ENCODE data around the gene NEK8. TPM values are rescaled to one million over a fixed set of nuclear protein-coding genes. Genes with fewer than 3 reads are reported as not detected.

The NEK8 gene
- 3.1 TPM for total RNA-seq

DNA sequence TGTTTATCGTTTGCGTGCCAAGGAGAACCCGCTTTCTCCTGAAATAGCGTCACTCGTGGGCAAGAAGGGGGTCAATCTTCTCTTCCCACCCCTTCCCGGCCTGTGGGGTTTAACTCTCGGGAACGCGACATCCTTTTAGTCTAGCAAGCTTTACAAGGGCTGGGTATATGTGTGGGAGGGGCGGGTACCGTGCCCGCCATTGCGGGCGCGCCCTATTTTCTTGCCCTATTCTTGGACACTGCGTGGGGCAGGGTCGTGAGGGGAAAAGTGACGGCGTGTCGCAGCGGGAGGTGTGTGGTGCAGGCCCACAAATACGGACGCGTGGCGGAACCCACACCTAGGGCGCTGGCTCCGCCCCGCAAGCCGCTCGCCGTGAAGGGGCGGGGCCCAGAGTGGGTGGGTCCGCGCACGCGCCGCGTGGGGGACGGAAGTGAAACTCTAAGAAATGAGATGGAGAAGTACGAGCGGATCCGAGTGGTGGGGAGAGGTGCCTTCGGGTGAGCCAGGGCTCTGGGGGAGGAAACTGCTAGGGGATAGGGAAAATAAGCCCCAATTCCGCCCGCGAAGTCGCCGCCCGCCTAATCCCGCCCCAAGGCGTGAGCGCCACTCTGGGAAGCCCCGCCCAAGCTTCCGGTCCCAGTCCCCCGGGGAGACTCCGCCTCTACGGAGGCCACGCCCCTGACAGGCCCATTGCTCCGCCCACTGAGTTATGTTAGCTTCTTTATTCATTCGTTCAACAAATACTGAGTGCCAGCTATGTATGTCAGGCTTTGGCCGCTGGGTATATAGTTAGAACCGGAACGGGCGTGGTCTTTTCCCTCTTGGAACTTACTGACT is at the start of gene NEK8:
Gene NEK8, plus strand, starts transcription at position 425 of the 837 bp plus-strand sequence. Its CDS starts 26 bp downstream, at position 451.

DNA sequence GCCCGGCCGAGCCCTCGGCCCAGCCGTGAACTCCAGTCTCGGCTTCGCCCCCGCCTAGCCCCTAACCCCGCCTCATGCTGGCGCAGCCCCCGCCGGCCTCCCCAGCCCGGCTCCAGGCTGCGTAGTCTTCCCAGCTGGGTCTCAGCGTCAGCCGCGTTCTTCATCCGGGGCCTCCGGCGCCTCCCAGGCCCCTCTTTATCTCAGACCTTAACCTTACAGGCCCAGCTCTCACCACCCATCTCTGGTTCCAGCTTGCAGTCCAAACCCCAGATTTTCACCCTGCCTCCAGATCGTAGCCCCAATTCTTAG is 16.9 kb upstream of the NEK8 start, which contains the start of gene PROCA1:
Gene PROCA1, minus strand, starts transcription at position 166 of the 309 bp plus-strand sequence. CDS start 228 bp downstream, outside the sequence.

DNA sequence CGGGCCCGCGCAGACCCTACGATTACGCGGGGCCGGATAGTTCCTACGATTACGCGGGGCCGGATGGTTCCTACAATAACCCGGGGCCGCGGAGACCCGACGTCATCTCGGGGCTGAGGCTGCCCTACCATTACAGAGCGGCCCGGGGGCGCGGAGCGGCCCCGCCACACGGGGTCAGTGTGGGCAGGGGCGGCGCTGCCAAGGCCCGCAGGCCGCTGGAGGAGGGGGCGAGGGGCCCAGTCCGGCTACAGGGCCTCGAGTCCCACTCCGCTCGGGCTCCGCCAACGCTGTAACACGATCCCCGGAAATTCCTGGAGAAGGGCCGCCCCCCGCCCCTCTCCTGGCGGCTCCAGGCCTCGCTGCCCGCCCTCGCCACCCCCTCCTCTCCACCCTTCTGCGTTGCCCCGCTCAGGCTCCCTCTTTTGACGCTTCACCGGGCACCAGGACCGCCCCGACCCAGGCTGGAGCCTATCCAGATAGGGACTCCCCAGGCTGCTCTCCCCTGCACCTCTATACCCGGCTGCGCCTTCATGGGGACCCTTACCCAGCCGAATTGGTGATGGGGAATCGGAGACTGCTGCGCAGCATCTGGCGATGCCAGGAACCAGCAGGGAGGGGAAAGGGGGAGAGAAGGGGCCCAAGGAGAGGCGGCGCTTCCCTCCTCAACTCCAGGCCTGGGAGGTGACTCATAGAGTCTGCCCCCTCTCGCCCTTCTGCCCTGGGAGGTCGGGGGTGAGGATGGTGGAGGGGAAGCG is 10.8 kb upstream of the NEK8 start, which contains the start of gene RAB34:
Gene RAB34, minus strand, starts transcription at position 291 of the 755 bp plus-strand sequence. CDS start 602 bp downstream, outside the sequence.

DNA sequence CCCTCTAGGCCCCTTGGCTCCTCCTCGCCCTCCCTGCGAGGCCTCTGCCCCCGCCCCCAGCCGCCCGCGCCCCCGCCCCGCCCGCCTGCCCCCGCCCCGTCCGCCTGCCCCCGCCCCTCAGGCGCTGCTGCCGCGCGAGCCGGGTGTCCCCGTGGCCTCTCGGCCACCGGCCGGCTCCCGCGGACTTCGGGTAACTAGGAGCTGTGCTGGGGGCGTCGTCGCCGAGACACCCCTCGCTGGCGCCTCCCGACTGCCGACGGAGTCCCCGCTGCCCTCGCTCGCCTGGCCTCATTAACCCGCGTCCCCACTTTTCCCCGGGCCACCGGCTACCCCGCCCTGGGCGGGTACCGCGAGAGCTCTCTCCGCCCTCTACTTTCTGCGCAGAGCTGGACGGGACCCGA is 2.4 kb upstream of the NEK8 start, which contains the start of gene TLCD1:
Gene TLCD1, minus strand, starts transcription at position 8 of the 401 bp plus-strand sequence. CDS start 136 bp downstream, outside the sequence.

DNA sequence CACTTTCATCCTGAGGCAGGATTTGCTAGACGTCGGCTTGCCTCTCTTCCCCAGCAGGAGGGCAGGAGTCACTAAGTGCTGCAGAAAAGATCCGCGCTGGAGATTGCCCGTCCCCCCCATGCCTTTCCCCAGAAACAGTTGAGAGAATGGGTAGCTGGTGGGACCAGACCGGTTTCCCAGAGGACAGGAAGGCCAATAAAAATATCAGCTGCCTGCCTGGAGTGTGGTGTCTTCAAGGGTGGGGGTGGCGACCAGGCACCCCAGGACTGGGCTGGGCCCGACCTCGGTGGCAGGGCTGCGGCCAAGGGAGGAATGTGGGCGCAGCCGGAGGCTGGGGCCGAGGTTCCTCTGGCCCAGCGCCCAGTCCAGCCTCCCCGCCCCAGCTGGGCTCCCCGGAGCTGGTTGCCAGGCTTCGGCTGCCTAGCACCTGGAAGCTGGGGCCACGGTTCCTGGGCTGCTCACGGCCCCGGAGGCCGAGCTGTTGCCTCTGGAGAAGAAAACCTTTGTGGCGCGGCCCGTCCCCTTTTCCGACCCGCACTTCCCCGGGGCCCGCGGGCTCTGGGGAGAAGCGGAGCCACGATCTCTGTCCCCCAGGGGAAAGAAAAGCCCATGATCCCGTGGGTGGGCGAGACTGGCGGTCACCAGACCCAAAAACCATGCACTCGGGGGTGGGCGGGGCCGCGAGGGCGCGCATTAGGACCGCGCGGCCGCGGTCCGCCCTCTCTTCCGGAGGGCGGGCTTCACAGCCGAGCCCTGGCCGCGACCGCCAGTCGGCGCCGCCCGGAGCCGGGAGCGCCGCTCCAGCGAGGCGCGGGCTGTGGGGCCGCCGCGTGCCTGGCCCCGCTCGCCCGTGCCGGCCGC is 14.9 kb downstream of the NEK8 start, which contains the start of gene TRAF4:
Gene TRAF4, plus strand, starts transcription at position 769 of the 861 bp plus-strand sequence. CDS start 102 bp downstream, outside the sequence.

Other genes with a start within 250 kb of the NEK8 start
- not detected for gene FOXN1, start 222.4 kb upstream of the NEK8 start, total RNA-seq
- 288 TPM for gene UNC119, start 176.2 kb upstream of the NEK8 start, total RNA-seq
- 44.8 TPM for gene PIGS, start 157.3 kb upstream of the NEK8 start, total RNA-seq
- gene ALDOC, start 151.9 kb upstream of the NEK8 start, total RNA-seq, result 134 TPM
- gene SPAG5, start 129.8 kb upstream of the NEK8 start, total RNA-seq, result 17.5 TPM
- 29.6 TPM for gene RSKR, start 114.6 kb upstream of the NEK8 start, total RNA-seq
- gene BLTP2, start 83.6 kb upstream of the NEK8 start, total RNA-seq, result 100 TPM
- 55.7 TPM for gene SDF2, start 66.9 kb upstream of the NEK8 start, total RNA-seq
- 80.0 TPM for gene SUPT6H, start 66.6 kb upstream of the NEK8 start, total RNA-seq
- 5.4 TPM for gene PROCA1, start 16.9 kb upstream of the NEK8 start, total RNA-seq
- gene RAB34, start 10.9 kb upstream of the NEK8 start, total RNA-seq, result 53.9 TPM
- 234 TPM for gene RPL23A, start 8.8 kb upstream of the NEK8 start, total RNA-seq
- 1.1 TPM for gene TLCD1, start 2.6 kb upstream of the NEK8 start, total RNA-seq
- gene TRAF4, start 15.2 kb downstream of the NEK8 start, total RNA-seq, result 28.9 TPM
- 17.9 TPM for gene FAM222B, start 114.0 kb downstream of the NEK8 start, total RNA-seq
- 32.9 TPM for gene ERAL1, start 126.2 kb downstream of the NEK8 start, total RNA-seq
- gene FLOT2, start 168.9 kb downstream of the NEK8 start, total RNA-seq, result 47.6 TPM
- gene DHRS13, start 174.3 kb downstream of the NEK8 start, total RNA-seq, result 23.8 TPM
- gene PHF12, start 222.7 kb downstream of the NEK8 start, total RNA-seq, result 50.6 TPM

Data from camera-type eye (tissue), 1 donor.